Upper lobe of left lung (tissue), 6 donors: ENCODE data around the gene SH2D4B. TPM values are rescaled to one million over a fixed set of nuclear protein-coding genes. Genes with fewer than 3 reads are reported as not detected.

Source experiments
- ATAC-seq, 2 donors: fragments of 200-7000 bp; cut with Tn5 transposase; one replicate each; pipeline ENCODE4 v1.9.1; 2022; ENCODE audit warnings: mild to moderate bottlenecking in 2 of 2, moderate library complexity in 2 of 2; ENCODE audit not compliant: low FRiP score in 2 of 2
- DNase-seq, 2 donors: peaks; one replicate each; pipeline ENCODE4 v3.0.0-alpha.2; 2019 to 2020
- H3K27ac ChIP-seq, 4 donors: fragments of 200-600 bp; sonication (generic); one replicate each; pipeline ENCODE4 v1.5.1; 2016 to 2019
- H3K27me3 ChIP-seq, 4 donors: fragments of 200-600 bp; sonication (generic); one replicate each; pipeline ENCODE4 v1.5.1; 2017 to 2019
- H3K36me3 ChIP-seq, 4 donors: fragments of 200-600 bp; sonication (generic); one replicate each; pipeline ENCODE4 v1.5.1; 2016 to 2019
- H3K4me1 ChIP-seq, 4 donors: fragments of 200-600 bp; sonication (generic); one replicate each; pipeline ENCODE4 v1.5.1; 2018 to 2019
- H3K4me3 ChIP-seq, 4 donors: fragments of 200-600 bp; sonication (generic); one replicate each; pipeline ENCODE4 v1.5.1; 2017 to 2019; ENCODE audit warnings: mild to moderate bottlenecking in 2 of 4, moderate library complexity in 1 of 4
- H3K9me3 ChIP-seq, 4 donors: fragments of 200-600 bp; sonication (generic); one replicate each; pipeline ENCODE4 v1.5.1; 2018 to 2019
- CTCF ChIP-seq, 6 experiments: fragments of 450-650 bp in 4 of 6; fragments of 200-600 bp in 2 of 6; sonication (generic) in 2 of 6; IDR thresholded peaks; one replicate each; pipeline ENCODE4 v1.5.1; 2016 to 2019; ENCODE audit warnings: antibody characterized with exemption in 6 of 6
- EP300 ChIP-seq, 4 donors: sonication (generic); formaldehyde crosslinking; IDR thresholded peaks; one replicate each; pipeline ENCODE4 v1.5.1; 2017; ENCODE audit warnings: antibody characterized with exemption in 4 of 4, control low read depth in 2 of 4
- POLR2A ChIP-seq, 4 donors: fragments of 450-650 bp; IDR thresholded peaks; one replicate each; pipeline ENCODE4 v1.5.1; 2016 to 2017; ENCODE audit warnings: antibody characterized with exemption in 4 of 4, mild to moderate bottlenecking in 2 of 4
- POLR2AphosphoS5 ChIP-seq, 2 donors: sonication (generic); formaldehyde crosslinking; IDR thresholded peaks; one replicate each; pipeline ENCODE4 v1.5.1; 2017; ENCODE audit warnings: antibody characterized with exemption in 2 of 2
- WGBS, 2 donors: methylation state at CpG; one replicate each; pipeline ENCODE4 v1.1.5; 2017 to 2018; 5-methylcytosine and 5-hydroxymethylcytosine counted together
- total RNA-seq, 6 donors: library from RNA; depleted of rRNA in 4 of 6; stranded (reverse); fragments of >200 nt in 4 of 6; gene quantifications; one replicate each; pipeline versions ENCODE4 v1.1.0 to v1.2.1, GENCODE V29; 2016 to 2021
- donor health status: DM: no; HTN: no; CAD: no; lungs with moderate emphysema.
- donor health status: DM: no; HTN: yes; CAD: no; lungs with severe emphysema.

The SH2D4B gene
- 1 to 10 TPM in 1 of 6 donors, under 1 TPM in 4, not detected in 1; 0.15 to 1.0 (median 0.55) TPM for total RNA-seq

- Histone ChIP-seq H3K36me3 (no peaks in the 10 kb centered on the region), H3K27ac (peak within 1 kb of the TSS in 1 of 4 donors; percentile 90), H3K9me3 (no peaks in the 10 kb centered on the region), H3K4me3 (no peak within 1 kb of the TSS), H3K27me3 (no peaks in the 10 kb centered on the region), H3K4me1 (peaks cover 17 to 34% (median 26%) of the 10 kb centered on the region in 4 donors)
- TF ChIP-seq EP300 (IDR thresholded peaks at IDR 0.05) (no peak), POLR2AphosphoS5 (IDR thresholded peaks at IDR 0.05) (no peak), CTCF (IDR thresholded peaks at IDR 0.05) (no peak), POLR2A (IDR thresholded peaks at IDR 0.05) (no peak)
- DNase-seq, result peak in 1 of 2 donors; percentile 56
- no peak for ATAC-seq
- 92 to 98% methylated on average over 7 to 19 of the region's 19 CpGs for WGBS, 2 donors
Observed at GRCh38 chr10:80537736-80538480, at the start of gene SH2D4B. Gene SH2D4B (plus strand): TSS chr10:80537902. CDS start chr10:80538332, 430 bp downstream.

DNA sequence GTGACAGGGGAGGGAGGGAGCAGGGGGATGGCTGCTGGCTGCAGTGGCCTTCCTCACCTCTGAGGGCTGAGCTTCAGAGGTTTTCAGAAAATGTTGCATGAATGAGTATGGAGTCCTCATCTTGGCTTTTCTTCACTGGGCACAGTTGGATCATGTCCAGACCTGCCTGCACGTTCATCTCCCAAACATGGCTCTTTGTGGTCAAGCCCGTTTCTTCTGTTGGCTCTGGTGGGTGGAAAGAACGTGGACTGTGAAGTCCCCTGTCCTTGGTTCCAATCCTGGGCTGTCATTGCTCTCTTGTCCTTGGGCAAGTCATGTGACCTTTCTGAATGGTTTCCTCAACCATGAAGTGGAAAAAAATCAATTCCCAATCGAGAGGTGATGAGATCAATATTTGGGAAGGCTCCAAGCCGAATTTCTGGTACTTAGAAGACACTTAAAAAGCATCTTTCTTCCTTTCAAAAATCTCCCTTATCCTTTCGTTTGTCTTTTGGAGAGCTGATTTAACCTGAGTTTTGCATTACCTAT, 49.1 kb upstream of the SH2D4B start:
- H3K9me3 ChIP-seq, result no peaks in the 10 kb centered on the region
- peaks cover 94 to 100% (median 97%) of the 10 kb centered on the region in 4 donors for H3K4me1 ChIP-seq
- H3K27ac ChIP-seq, result peak overlapping the region; percentile 73 to 92 (median 82)
- 66 to 73% methylated on average over 6 of the region's 6 CpGs for WGBS, 2 donors
- no peak for ATAC-seq
- H3K27me3 ChIP-seq, result no peaks in the 10 kb centered on the region
- TF ChIP-seq CTCF (IDR thresholded peaks at IDR 0.05), result no peak
- no peak for TF ChIP-seq POLR2A (IDR thresholded peaks at IDR 0.05)
- no peak for TF ChIP-seq POLR2AphosphoS5 (IDR thresholded peaks at IDR 0.05)
- no peak for TF ChIP-seq EP300 (IDR thresholded peaks at IDR 0.05)
- no peak overlapping the region for H3K4me3 ChIP-seq
- DNase-seq, result no peak
- H3K36me3 ChIP-seq, result peaks cover 6 to 42% (median 24%) of the 10 kb centered on the region in 4 donors

DNA sequence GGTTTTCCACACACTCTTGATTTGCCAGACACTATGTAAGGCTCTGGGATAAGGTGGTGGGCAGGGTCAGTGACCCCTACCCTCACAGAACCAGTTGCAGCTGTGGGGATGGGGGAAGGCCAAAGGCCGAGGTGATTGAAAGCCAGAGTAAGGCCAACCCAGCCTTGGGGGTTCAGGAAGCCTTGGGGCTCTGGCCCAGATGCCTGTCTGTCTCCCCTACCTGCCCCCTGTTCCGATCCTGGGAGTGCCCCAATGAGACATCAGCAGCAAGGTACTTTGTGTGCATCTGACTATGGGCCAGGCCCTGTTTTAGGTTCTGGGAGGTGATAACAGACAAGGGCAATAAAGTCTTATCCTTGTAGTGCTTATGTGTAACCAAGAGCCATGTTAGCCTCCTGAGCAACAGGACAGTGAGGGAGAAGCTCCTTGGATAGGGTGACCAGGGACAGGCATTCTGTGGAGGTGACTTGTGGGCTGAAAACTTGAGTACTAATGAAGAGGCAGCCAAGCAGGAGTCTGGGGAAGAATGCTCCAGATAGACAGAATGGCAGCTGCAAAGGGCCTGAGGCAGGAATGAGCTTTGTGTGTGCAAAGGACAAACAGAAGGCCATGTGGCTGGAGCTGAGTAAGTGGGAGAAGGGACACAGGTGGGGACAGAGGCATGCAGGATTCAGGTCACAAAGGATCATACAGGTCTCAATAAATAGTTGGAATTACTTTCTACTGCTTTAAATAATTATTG, 48.2 kb upstream of the SH2D4B start:
- Histone ChIP-seq H3K27me3 (no peaks in the 10 kb centered on the region), H3K4me3 (no peak overlapping the region), H3K36me3 (peaks cover 6 to 44% (median 24%) of the 10 kb centered on the region in 4 donors), H3K4me1 (peaks cover 96 to 100% (median 99%) of the 10 kb centered on the region in 4 donors), H3K9me3 (no peaks in the 10 kb centered on the region), H3K27ac (peak overlapping the region; percentile 35 to 92 (median 76))
- DNase-seq, result no peak
- no peak for ATAC-seq
- no peak for TF ChIP-seq EP300 (IDR thresholded peaks at IDR 0.05)
- no peak for TF ChIP-seq CTCF (IDR thresholded peaks at IDR 0.05)
- no peak for TF ChIP-seq POLR2A (IDR thresholded peaks at IDR 0.05)
- TF ChIP-seq POLR2AphosphoS5 (IDR thresholded peaks at IDR 0.05), result no peak
- 100% methylated on average over 2 of the region's 2 CpGs; no CpG with 5 or more reads in 1 of the 2 donors for WGBS, 2 donors

DNA sequence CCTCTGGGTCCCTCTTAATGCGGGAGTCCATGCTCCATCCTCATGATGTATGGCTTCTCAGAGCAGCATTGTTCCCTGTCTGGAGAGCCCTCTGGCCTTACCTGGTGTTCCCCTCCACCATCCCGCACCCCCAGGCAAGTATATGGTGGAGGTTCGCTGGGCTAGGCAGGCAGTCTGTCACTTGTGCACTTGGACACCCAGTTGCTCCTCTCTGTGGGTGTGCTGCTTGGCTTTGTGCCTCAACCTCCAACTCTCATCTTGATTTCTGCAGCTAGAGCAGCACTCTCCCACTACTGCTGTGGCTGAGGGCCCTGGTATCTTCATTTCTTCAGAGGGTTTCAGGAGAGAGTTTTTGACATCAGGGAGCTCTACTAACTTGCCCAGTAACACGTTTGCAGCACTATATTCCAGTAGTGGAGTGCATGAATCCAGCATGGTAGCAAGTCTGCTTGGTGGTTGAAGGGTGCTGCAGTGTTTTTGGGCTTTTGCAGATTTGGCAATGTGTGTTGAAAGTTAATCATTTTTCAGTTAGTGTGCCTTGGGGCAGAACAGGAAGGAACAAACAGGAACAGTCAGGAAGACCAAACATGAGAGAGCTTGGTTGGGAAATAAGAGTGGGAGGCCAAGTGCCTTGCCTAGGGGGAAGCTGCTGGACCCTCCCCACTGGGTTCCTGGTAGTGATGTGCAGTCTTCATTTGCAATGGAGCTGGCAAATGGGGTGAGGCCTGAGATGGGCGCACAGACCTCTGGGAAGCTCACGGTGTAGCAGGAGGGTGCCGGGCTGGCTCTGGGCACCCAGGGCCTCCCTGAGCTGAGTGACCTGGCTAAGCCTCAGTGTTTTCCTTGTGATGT, 46.2 kb upstream of the SH2D4B start:
- Histone ChIP-seq H3K27me3 (no peaks in the 10 kb centered on the region), H3K4me1 (peaks cover 96 to 100% (median 98%) of the 10 kb centered on the region in 4 donors), H3K36me3 (peaks cover 6 to 50% (median 24%) of the 10 kb centered on the region in 4 donors), H3K4me3 (no peak overlapping the region), H3K9me3 (no peaks in the 10 kb centered on the region), H3K27ac (peak overlapping the region; percentile 69 to 92 (median 70))
- 67 to 76% methylated on average over 6 to 7 of the region's 7 CpGs for WGBS, 2 donors
- DNase-seq (peak in 1 of 2 donors; percentile 87), ATAC-seq (peak; percentile 65 to 77)
- TF ChIP-seq POLR2AphosphoS5 (IDR thresholded peaks at IDR 0.05) (peak; percentile 53 to 63), EP300 (IDR thresholded peaks at IDR 0.05) (peak in 2 of 4 donors; percentile 15 to 89), POLR2A (IDR thresholded peaks at IDR 0.05) (peak in 1 of 4 donors; percentile 23), CTCF (IDR thresholded peaks at IDR 0.05) (no peak)
